NCI-H1105 (cell line): ENCODE measurements around the gene PKN2.
"Not testable (repeated sequence)": the region's sequence is repeated elsewhere in the genome, so short reads cannot be mapped to it uniquely, and the experiment has no call there.

Experiments
- DNase-seq: peaks from one replicate; lab custom pipeline; 2025; lab: John Stamatoyannopoulos, UW

The PKN2 gene

GRCh38 chr1:88791192-88791591 lies 107.1 kb downstream of the PKN2 start:
- no peak for DNase-seq

- no peak for DNase-seq
Measured at GRCh38 chr1:88799491-88799890, 115.4 kb downstream of the PKN2 start.

GRCh38 chr1:88800382-88801051 lies 116.4 kb downstream of the PKN2 start:
- no peak for DNase-seq

GRCh38 chr1:88801575-88802208 lies 117.6 kb downstream of the PKN2 start:
- DNase-seq = no peak

GRCh38 chr1:88802404-88802803 lies 118.3 kb downstream of the PKN2 start:
- DNase-seq = no peak

GRCh38 chr1:88802950-88803349 lies 118.9 kb downstream of the PKN2 start:
- no peak for DNase-seq

GRCh38 chr1:88803444-88803843 lies 119.4 kb downstream of the PKN2 start:
- no peak for DNase-seq

GRCh38 chr1:88812366-88812765 lies 128.3 kb downstream of the PKN2 start:
- DNase-seq = no peak

GRCh38 chr1:88813471-88813870 lies 129.4 kb downstream of the PKN2 start:
- DNase-seq = no peak

- DNase-seq = not testable (repeated sequence)
Measured at GRCh38 chr1:88819642-88820041, 135.6 kb downstream of the PKN2 start.

- no peak for DNase-seq
Measured at GRCh38 chr1:88825721-88826120, 141.6 kb downstream of the PKN2 start.

GRCh38 chr1:88847643-88848042 lies 163.6 kb downstream of the PKN2 start:
- DNase-seq = no peak

- DNase-seq = no peak
Measured at GRCh38 chr1:88851303-88852063, 167.4 kb downstream of the PKN2 start.

- no peak for DNase-seq
Measured at GRCh38 chr1:88867743-88868521, 183.9 kb downstream of the PKN2 start.

- DNase-seq = not testable (repeated sequence)
Measured at GRCh38 chr1:88869644-88870043, 185.6 kb downstream of the PKN2 start.

GRCh38 chr1:88873737-88874349 lies 189.8 kb downstream of the PKN2 start:
- no peak for DNase-seq

GRCh38 chr1:88875595-88875994 lies 191.5 kb downstream of the PKN2 start:
- DNase-seq = no peak

GRCh38 chr1:88876573-88877365 lies 192.7 kb downstream of the PKN2 start:
- DNase-seq = no peak

- DNase-seq = peak; percentile 6
Measured at GRCh38 chr1:88877382-88877825, 193.3 kb downstream of the PKN2 start.

GRCh38 chr1:88877911-88878310 lies 193.8 kb downstream of the PKN2 start:
- no peak for DNase-seq

GRCh38 chr1:88878731-88879130 lies 194.7 kb downstream of the PKN2 start:
- no peak for DNase-seq
